Stimulated activated naive CD4-positive, alpha-beta T cell treated with Interleukin-2 at 50 U/mL for 16 hours (primary cell): Measurements from ENCODE around the gene DEFB128.

Source experiments
- DNase-seq: peaks from one replicate; lab custom pipeline; 2025; lab: John Stamatoyannopoulos, UW

Gene DEFB128

GRCh38 chr20:152131-152530, 37.4 kb downstream of the DEFB128 start:
- no peak for DNase-seq

- DNase-seq: no peak
These were observed 43.6 kb downstream of the DEFB128 start for GRCh38 chr20:145877-146276.

- DNase-seq: no peak
These were observed 47.2 kb downstream of the DEFB128 start, which contains the start of gene DEFB126 for GRCh38 chr20:142290-142689. Gene DEFB126, plus strand, starts transcription at chr20:142590. Its CDS starts 39 bp downstream, at chr20:142629.
